Stimulated activated CD8-positive, alpha-beta memory T cell treated with anti-CD3 and anti-CD28 coated beads, Interleukin-15, amount 100 ng/mL, for 24 hours (primary cell): ENCODE data around the gene NDUFB2.
"Not testable (repeated sequence)": the region's sequence is repeated elsewhere in the genome, so short reads cannot be mapped to it uniquely, and the experiment has no call there.

Experiments
- DNase-seq: peaks from one replicate; pipeline ENCODE4 v3.0.0-alpha.2; 2020; ENCODE audit warnings: low read depth

The NDUFB2 gene

GRCh38 chr7:140696680-140697446 lies at the start of gene NDUFB2:
Gene NDUFB2 (plus strand): TSS chr7:140696708. CDS start chr7:140696745, 37 bp downstream.
- DNase-seq, result peak; percentile 59

GRCh38 chr7:140646931-140647647 lies 49.4 kb upstream of the NDUFB2 start:
- no peak for DNase-seq

- DNase-seq, result no peak
These were observed 46.8 kb upstream of the NDUFB2 start for GRCh38 chr7:140649556-140650205.

- no peak for DNase-seq
These were observed 46.1 kb upstream of the NDUFB2 start for GRCh38 chr7:140650367-140650766.

DNA sequence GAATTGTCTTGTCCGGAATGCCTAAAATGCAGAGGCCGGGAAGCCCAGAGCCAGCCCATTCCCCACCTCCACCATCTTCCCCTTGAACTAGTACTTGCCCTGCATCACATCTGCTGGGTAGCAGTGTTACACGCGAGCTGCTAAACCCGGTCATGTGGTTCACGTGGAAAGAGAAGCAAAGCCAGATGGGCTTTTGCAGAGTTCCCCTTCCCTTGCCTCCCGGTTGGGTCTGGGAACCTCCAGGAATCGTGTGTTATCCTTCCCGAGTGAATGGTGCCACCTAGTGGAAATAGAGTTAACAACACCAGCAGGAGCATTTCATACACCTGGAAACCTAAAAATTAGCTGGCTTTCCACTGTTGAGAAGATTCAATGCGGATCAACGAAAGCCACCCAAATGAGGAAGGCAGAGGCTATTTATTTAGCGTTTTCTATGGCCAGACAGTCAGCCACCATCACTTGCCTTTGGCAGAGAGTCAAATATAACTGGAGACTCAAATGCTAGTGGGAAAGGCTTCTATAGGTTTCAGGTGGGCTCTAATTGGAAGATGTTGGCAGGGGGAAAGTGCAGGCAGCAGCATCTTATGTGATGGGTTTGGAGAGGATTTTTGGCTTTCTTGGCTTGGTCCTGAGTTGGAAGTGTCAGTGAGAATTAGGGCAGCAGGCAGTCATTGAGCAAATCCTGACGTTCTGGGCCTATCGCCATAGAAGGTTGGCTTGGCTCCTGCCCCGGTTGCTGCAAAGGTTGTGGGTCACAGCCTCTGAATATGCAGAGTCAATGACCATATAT lies 43.0 kb upstream of the NDUFB2 start:
- DNase-seq, result no peak

DNA sequence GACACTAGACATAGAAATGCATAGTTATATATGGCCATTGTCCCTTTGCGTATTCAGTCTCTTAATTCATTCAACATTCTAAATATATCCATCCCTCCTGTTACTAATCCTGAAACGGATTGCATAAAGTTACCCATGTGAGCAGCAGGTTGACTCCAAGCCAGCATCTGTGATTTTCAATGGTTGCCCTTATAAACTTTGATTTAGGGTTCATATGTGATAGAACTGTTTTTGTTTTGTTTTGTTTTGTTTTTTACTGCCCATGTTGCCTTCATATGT lies 42.5 kb upstream of the NDUFB2 start:
- no peak for DNase-seq

- no peak for DNase-seq
These were observed 41.8 kb upstream of the NDUFB2 start for GRCh38 chr7:140654661-140655060.

DNA sequence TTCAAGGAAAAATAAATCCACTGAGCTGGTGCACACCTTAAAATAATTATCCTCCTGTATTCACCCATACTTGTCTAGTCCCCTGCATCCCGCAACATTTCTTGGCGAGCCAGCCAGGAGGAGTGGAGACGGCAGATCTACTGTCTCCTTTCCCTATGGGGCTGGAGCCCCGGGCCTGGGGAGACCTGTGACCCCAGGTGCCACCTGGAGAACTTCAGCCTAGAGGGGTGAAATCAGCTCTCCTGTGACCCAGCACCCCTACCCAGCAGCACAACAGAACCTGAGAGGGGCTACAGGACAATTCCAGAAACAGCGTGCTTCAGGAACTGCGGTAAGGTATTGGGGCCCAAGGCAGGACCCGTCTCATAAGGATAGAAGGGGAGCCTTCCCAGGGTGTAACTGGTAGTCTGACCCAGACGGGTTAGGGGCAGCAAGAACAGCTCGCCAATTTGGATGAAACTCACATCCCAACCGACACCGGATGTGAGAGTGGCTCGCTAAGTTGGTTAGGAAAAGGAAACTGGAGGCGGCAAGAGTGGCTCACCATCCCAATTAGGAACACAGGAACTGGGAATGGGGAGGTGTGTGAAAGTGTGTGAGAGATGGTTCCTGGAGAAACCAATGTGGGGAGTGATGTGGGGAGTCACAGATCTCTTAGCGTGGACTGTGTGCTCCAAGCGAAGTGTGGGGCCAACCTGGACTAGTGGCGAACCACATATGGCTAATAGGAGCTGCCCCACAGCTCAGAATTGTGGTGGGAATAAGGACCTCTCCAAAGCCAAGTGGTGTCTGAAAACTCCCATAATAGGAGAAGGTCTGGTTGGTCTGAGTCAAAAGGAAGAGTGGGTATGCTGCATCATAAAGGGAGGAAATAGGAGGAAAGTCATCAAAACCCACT lies 40.7 kb upstream of the NDUFB2 start:
- no peak for DNase-seq

DNA sequence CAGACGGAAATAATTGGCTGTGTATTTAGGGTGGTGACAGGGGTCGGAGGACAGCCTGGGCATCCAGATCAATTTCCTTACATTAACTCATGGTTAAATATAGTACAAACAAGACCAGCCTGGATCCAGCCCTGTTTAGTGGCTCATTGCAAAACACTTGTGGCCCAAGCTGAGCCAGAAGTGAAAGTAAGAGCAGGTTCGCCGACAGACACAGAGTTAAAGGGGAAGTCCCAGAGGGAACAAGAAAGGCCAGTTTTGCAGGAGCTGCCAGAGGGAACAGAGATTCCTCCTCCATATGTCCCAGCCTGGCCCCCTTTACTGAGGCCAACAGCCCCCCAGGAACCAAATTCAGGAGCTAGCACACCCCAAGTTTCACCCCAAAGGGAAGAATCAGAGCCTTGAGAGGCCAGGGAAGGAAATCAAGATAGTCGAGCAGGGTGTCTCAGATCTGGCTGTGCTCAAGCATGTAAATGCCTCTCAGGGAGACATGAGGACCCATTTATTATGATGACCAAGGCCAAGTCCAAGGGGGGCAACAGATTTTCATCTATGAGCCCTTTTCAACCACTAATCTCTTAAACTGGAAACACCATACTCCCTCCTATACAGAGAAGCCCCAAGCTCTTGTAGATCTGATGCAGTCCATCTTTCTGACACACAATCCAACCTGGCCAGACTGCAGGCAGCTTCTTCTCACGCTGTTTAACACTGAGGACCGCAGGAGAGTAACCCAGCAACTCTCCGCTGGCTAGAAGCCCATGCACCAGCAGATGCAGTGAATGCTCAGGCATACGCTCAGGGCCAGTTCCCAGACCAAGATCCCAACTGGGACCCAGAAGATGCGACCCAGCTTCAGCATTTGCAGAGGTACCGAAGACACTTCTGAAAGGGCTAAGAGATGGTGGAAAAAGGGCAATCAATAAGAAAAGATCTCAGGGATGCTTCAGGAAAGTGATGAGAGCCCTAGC lies 39.7 kb upstream of the NDUFB2 start:
- no peak for DNase-seq

- DNase-seq, result no peak
These were observed 38.6 kb upstream of the NDUFB2 start for GRCh38 chr7:140657891-140658290.

DNA sequence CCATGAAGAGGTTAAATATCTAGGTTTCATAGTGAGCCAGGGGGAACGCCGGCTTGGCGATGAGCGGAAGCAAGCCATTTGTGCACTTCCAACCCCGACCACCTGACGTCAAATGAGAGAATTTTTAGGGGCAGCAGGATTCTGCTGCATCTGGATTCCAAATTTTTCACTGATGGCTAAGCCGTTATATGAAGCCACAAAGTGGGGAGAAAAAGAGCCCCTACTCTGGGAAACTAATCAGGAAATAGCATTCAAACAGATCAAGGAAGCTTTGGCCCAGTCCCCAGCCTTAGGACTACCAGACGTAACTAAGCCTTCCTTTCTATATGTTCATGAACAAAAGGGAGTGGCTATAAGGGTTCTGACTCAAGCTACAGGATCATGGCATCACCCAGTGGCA lies 36.7 kb upstream of the NDUFB2 start:
- no peak for DNase-seq

DNA sequence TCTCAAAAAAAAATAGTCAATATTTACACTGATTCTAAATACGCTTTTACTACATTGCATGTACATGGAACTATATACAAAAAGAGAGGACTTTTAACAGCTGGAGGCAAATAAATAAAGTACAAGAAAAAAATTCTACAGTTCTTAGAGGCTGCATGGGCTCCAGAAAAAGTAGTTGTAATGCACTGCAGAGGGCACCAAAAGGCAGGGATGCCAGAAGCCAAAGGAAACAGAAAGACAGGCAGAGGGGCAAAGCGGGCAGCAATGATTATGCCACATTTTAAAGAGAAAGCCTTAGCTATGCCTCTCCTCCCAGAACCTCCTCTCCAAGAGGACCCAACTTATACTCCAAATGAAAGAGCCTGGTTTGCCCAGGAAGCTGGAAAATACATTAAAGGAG lies 35.4 kb upstream of the NDUFB2 start:
- DNase-seq, result no peak

GRCh38 chr7:140662938-140663337 lies 33.6 kb upstream of the NDUFB2 start:
- not testable (repeated sequence) for DNase-seq

DNA sequence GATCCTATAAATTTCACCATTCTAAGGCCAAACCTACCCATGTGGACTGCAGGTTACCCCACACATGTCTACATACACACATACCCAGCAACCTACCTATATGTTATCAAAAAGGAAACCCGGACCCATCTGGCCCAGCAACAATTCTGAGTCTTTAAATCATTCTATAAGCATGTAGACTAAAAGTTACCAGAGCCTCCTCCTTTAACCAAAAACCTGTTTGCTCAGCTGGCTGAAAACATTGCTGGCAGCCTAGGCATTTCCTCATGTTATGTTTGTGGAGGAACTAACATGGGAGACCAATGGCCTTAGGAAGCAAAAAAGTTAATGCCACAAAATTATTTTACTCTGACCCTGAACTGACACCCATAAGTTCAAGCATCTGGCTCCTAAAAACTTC lies 29.0 kb upstream of the NDUFB2 start:
- DNase-seq, result no peak

GRCh38 chr7:140668641-140669040 lies 27.9 kb upstream of the NDUFB2 start:
- no peak for DNase-seq

DNA sequence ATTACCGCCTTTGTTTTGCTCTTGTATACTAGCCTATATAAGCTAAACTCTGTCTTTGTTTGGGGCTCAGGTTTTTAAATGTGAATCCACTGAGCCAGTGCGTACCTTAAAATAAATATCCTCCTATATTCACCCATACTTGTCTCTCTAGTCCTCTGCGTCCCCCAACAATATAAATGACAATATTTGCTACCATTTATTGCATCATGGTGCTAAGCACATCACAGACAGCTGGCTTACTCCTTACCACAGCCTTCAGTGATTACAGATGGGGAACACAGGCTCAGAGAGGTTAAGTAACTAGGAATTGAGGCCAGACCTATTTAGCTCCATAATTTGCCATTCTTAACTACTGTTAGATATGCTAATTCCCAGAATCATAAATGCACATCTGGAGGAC lies 27.2 kb upstream of the NDUFB2 start:
- DNase-seq, result no peak

DNA sequence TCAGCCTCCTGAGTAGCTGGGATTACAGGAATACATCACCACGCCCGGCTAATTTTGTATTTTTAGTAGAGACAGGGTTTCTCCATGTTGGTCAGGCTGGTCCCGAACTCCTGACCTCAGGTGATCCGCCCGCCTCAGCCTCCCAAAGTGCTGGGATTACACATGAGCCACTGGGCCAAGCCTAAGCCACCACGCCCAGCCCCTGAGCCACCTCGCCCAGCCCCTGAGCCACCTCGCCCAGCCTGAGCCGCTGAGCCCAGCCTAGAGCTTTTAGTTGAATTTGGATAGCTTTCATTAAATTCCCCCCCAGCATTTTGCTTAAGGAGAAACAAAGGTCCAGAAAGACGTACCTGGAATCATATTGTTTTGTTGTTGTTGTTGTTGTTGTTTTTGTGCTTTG lies 26.6 kb upstream of the NDUFB2 start:
- DNase-seq, result not testable (repeated sequence)

- DNase-seq, result no peak
These were observed 26.1 kb upstream of the NDUFB2 start for GRCh38 chr7:140670343-140670935.

- DNase-seq, result no peak
These were observed 24.5 kb upstream of the NDUFB2 start for GRCh38 chr7:140671966-140672365.
